SH-SY5Y (cell line): ENCODE results near the gene LRCH1.

Source experiments
- GATA2 ChIP-seq: IDR thresholded peaks from 2 replicates; pipeline ENCODE4 v1.6.1; 2011; ENCODE audit warnings: mild to moderate bottlenecking, low read depth, low read length
- GATA3 ChIP-seq: IDR thresholded peaks from 2 replicates; pipeline ENCODE4 v1.6.1; 2011; ENCODE audit warnings: low read depth, mild to moderate bottlenecking, low read length, moderate library complexity

DNA sequence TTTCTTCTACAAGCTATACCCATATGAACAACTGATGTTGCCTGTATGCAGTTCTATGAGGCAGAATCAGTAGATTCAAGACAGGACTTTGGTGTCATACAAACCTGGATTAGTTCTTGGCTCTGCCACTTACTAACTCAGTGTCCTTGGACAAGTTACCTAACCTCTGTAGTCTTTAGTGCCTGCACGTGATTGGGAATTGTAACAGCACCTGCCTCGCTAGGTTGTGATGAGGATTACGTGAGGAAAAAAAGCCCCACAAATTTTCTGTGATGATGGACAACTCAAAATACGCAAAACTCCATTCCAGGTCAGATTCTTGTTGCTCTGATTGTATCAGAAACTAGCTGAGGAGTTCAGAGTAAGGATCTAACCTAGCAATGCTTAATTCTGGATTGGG is 89.3 kb downstream of the LRCH1 start:
- TF ChIP-seq GATA2 = no peak
- no peak for TF ChIP-seq GATA3
